ENCODE data around the gene PKNOX2.

The PKNOX2 gene

GRCh38 chr11:125350206-125351032, 185.9 kb downstream of the PKNOX2 start:
- H3K27me3 ChIP-seq, result peaks cover 23% of the 10 kb centered on the region
- no peak overlapping the region for H3K4me3 ChIP-seq (ENCODE audit: low read depth in 1 of 2, low read length in 1 of 2)
- TF ChIP-seq, protein P1, sequence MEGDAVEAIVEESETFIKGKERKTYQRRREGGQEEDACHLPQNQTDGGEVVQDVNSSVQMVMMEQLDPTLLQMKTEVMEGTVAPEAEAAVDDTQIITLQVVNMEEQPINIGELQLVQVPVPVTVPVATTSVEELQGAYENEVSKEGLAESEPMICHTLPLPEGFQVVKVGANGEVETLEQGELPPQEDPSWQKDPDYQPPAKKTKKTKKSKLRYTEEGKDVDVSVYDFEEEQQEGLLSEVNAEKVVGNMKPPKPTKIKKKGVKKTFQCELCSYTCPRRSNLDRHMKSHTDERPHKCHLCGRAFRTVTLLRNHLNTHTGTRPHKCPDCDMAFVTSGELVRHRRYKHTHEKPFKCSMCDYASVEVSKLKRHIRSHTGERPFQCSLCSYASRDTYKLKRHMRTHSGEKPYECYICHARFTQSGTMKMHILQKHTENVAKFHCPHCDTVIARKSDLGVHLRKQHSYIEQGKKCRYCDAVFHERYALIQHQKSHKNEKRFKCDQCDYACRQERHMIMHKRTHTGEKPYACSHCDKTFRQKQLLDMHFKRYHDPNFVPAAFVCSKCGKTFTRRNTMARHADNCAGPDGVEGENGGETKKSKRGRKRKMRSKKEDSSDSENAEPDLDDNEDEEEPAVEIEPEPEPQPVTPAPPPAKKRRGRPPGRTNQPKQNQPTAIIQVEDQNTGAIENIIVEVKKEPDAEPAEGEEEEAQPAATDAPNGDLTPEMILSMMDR (IDR thresholded peaks at IDR 0.05), result no peak

DNA sequence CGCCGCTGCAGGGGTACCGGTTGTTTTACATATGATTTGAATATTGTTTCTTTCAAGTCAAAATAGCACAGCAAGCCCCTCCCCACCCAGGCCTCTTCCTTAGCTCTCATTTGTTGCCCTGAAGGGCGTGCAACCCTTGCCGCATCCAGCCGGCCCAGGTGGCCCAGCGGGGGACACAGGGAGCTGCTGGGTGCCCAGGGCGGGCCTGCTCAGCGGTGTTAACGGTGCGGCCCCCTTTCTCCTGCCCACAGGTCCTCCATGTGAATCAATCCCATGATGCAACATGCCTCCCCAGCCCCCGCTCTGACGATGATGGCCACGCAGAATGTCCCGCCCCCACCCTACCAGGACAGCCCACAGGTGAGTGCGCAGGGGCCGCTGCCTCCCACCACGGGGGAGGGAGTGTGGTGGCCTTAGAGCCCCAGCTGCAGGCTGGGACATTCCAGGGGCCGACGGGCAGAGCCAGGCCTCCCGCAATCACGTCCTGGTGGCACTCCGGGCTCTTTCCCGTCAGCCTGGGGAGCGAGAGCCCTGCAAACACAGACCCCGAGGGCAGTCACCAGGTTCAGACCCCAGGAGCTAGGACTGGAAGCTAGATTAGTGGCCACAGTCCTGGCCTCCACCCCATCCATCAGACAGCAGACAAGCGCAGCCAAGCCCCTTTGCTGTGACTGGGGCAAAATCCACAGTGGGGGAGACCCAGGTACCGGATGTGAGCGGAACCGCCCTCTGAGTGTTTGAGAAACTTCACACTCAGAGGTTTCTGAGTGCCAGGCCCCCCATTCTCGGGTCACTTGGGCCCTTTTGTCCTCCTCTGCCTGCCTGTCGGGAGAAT, 186.7 kb downstream of the PKNOX2 start:
- no peaks in the 10 kb centered on the region for H3K9me3 ChIP-seq
- no peaks in the 10 kb centered on the region for H3K4me1 ChIP-seq (ENCODE audit: control insufficient read depth in 1 of 2, insufficient read depth in 1 of 2, low read depth in 1 of 2, low read length in 1 of 2)
- no peak overlapping the region for H3K27ac ChIP-seq
- TF ChIP-seq, protein P1 (IDR thresholded peaks at IDR 0.05), result no peak
- peaks cover 15% of the 10 kb centered on the region for H3K27me3 ChIP-seq
- no peak overlapping the region for H3K4me3 ChIP-seq (ENCODE audit: low read depth in 1 of 2, low read length in 1 of 2)
- no peaks in the 10 kb centered on the region for H3K36me3 ChIP-seq

More at GRCh38 chr11:125350206-125351032, 185.9 kb downstream of the PKNOX2 start:
- Histone ChIP-seq H3K4me1 (ENCODE audit: control insufficient read depth in 1 of 2, insufficient read depth in 1 of 2, low read depth in 1 of 2, low read length in 1 of 2) (no peaks in the 10 kb centered on the region), H3K9me3 (no peaks in the 10 kb centered on the region), H3K36me3 (no peaks in the 10 kb centered on the region), H3K27ac (no peak overlapping the region)

GRCh38 chr11:125351868-125352250, 187.3 kb downstream of the PKNOX2 start:
- no peak overlapping the region for H3K4me3 ChIP-seq (ENCODE audit: low read depth in 1 of 2, low read length in 1 of 2)
- no peaks in the 10 kb centered on the region for H3K4me1 ChIP-seq (ENCODE audit: control insufficient read depth in 1 of 2, insufficient read depth in 1 of 2, low read depth in 1 of 2, low read length in 1 of 2)
- H3K36me3 ChIP-seq, result no peaks in the 10 kb centered on the region
- H3K27ac ChIP-seq, result no peak overlapping the region
- TF ChIP-seq, protein P1 (IDR thresholded peaks at IDR 0.05), result no peak
- peaks cover 9% of the 10 kb centered on the region for H3K27me3 ChIP-seq
- H3K9me3 ChIP-seq, result no peaks in the 10 kb centered on the region

- H3K27ac ChIP-seq, result no peak overlapping the region
- H3K4me1 ChIP-seq (ENCODE audit: control insufficient read depth in 1 of 2, insufficient read depth in 1 of 2, low read depth in 1 of 2, low read length in 1 of 2), result no peaks in the 10 kb centered on the region
- H3K4me3 ChIP-seq (ENCODE audit: low read depth in 1 of 2, low read length in 1 of 2), result no peak overlapping the region
- H3K27me3 ChIP-seq, result no peaks in the 10 kb centered on the region
- no peaks in the 10 kb centered on the region for H3K36me3 ChIP-seq
- TF ChIP-seq, protein P1 (IDR thresholded peaks at IDR 0.05), result no peak
- no peaks in the 10 kb centered on the region for H3K9me3 ChIP-seq
These were observed 192.2 kb downstream of the PKNOX2 start for GRCh38 chr11:125356797-125357196.

- Histone ChIP-seq H3K27me3 (no peaks in the 10 kb centered on the region), H3K36me3 (no peaks in the 10 kb centered on the region), H3K9me3 (no peaks in the 10 kb centered on the region), H3K27ac (no peak overlapping the region), H3K4me3 (ENCODE audit: low read depth in 1 of 2, low read length in 1 of 2) (no peak overlapping the region), H3K4me1 (ENCODE audit: control insufficient read depth in 1 of 2, insufficient read depth in 1 of 2, low read depth in 1 of 2, low read length in 1 of 2) (no peaks in the 10 kb centered on the region)
- TF ChIP-seq, protein P1 (IDR thresholded peaks at IDR 0.05), result no peak
These were observed 193.0 kb downstream of the PKNOX2 start for GRCh38 chr11:125357551-125357950.
